A549 (cell line): ENCODE measurements around the gene KCND1.

ENCODE experiments used
- CTCF ChIP-seq: fragments of >200 bp; sonication (Bioruptor Twin); formaldehyde crosslinking; IDR thresholded peaks from 3 replicates; pipeline ENCODE4 v1.5.1; 2016
- HEYL ChIP-seq: fragments of 250-450 bp; sonication (Bioruptor Pico); IDR thresholded peaks from 2 replicates; pipeline ENCODE4 v1.8.0; 2021; ENCODE audit warnings: mild to moderate bottlenecking, moderate library complexity
- JUN ChIP-seq, 2 experiments: fragments of >200 bp; sonication (Bioruptor Twin); formaldehyde crosslinking; IDR thresholded peaks; 2 replicates in 1 of 2; 3 replicates in 1 of 2; pipeline ENCODE4 v1.6.1; 2016 to 2017
- PHF8 ChIP-seq: fragments of 200-600 bp; sonication (generic); IDR thresholded peaks from 2 replicates; pipeline ENCODE4 v1.6.1; 2016; ENCODE audit warnings: low read depth, mild to moderate bottlenecking, antibody characterized with exemption, moderate library complexity, borderline replicate concordance
- POLR2A ChIP-seq: IDR thresholded peaks from 2 replicates; pipeline ENCODE4 v1.6.1; 2012; ENCODE audit warnings: mild to moderate bottlenecking, low read length

GRCh38 chrX:48958635-48959094, 13.0 kb downstream of the KCND1 start:
- TF ChIP-seq POLR2A (no peak), PHF8 (no peak), CTCF (no peak), HEYL (CRISPR knock-in tag) (no peak), JUN (IDR thresholded peaks at IDR 0.05) (no peak)
